Measurements from ENCODE around the gene ALKBH5.
A peak's percentile ranks its signal among the peaks of the same experiment; 100 is the strongest.

Gene ALKBH5

DNA sequence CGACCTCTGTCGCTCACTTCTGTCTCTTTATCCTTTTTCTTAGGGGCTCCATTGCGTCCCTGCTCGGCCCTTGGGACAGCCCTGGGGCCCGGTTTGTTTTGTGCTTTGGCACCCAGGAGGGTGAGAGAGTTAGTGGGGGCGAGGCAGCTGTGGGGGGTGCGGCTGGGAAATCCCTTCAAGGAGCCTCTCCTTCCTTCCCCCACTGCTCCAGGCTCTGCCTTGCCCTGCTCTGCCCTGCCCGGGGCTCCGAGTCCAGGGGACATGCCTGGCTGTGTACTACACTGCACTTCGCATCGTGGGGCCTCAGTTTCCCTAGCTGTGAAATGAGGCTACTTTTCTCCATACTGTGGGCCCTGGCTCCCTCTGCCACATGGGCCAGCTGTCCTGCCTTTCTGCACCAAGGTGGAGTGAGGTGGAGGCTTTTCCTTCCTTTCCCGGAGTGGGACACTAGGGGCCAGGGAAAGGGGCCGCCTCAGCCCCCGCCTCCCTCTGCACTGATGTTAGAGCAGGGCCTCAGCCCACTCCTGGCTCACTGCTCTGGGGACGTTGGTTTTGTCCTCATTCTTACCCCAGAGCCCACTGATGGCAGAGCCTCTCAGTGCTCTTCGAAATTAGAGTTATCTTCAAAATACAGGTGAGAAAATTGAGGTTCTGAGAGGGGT, 42.8 kb downstream of the ALKBH5 start:
- H3K4me1 ChIP-seq: peaks cover 13% of the 10 kb centered on the region
- DNase-seq (ENCODE audit: low spot score in 2 of 2): no peak
- H3K4me3 ChIP-seq: peak overlapping the region; percentile 76
- H3K9me3 ChIP-seq: no peaks in the 10 kb centered on the region
- H3K36me3 ChIP-seq (replicated peaks): no peaks in the 10 kb centered on the region
- in situ Hi-C loops (cut with MboI; ENCODE audit: low sequenced_read_pairs): no loop called here
- no peaks in the 10 kb centered on the region for H3K27me3 ChIP-seq (ENCODE audit: low read depth)

GRCh38 chr17:18227635-18228034, 44.0 kb downstream of the ALKBH5 start:
- Histone ChIP-seq H3K9me3 (no peaks in the 10 kb centered on the region), H3K36me3 (replicated peaks) (no peaks in the 10 kb centered on the region), H3K4me1 (peaks cover 13% of the 10 kb centered on the region), H3K27me3 (ENCODE audit: low read depth) (no peaks in the 10 kb centered on the region), H3K4me3 (no peak overlapping the region)
- no peak for DNase-seq (ENCODE audit: low spot score in 2 of 2)
- in situ Hi-C loops (cut with MboI; ENCODE audit: low sequenced_read_pairs): no loop called here

DNA sequence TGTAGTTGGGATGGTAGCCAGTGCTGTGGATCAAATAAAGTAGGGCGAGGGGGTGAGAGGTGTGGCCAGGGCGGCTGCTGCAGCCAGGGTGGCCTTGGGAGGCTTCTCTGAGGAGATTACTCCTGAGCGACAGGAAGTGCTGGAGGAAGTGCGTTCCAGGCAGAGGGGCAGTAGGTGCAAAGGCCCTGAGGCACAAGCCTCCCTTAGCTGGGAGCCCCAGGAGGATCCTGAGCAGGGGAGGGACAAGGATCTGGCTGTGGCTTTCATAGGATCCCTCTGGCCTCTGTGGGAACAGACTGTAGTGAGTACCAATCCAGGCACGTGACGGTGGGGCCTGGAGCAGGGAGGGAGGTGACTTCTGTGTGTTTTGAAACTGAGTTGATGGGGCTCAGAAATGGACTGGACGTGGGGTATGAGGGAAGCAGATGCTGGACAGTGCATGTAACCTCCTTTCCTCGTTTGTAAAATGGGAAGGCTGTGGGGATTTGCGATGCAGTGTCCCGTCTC, 44.6 kb downstream of the ALKBH5 start:
- Histone ChIP-seq H3K4me1 (peaks cover 13% of the 10 kb centered on the region), H3K9me3 (no peaks in the 10 kb centered on the region), H3K4me3 (no peak overlapping the region), H3K36me3 (replicated peaks) (no peaks in the 10 kb centered on the region), H3K27me3 (ENCODE audit: low read depth) (no peaks in the 10 kb centered on the region)
- no peak for DNase-seq (ENCODE audit: low spot score in 2 of 2)
- in situ Hi-C loops (cut with MboI; ENCODE audit: low sequenced_read_pairs): no loop called here

- Histone ChIP-seq H3K4me3 (no peak overlapping the region), H3K27me3 (ENCODE audit: low read depth) (no peaks in the 10 kb centered on the region), H3K4me1 (peaks cover 10% of the 10 kb centered on the region), H3K36me3 (replicated peaks) (no peaks in the 10 kb centered on the region), H3K9me3 (no peaks in the 10 kb centered on the region)
- DNase-seq (ENCODE audit: low spot score in 2 of 2): no peak
- in situ Hi-C loops (cut with MboI; ENCODE audit: low sequenced_read_pairs): no loop called here
Observed at GRCh38 chr17:18229254-18229653, 45.6 kb downstream of the ALKBH5 start.

DNA sequence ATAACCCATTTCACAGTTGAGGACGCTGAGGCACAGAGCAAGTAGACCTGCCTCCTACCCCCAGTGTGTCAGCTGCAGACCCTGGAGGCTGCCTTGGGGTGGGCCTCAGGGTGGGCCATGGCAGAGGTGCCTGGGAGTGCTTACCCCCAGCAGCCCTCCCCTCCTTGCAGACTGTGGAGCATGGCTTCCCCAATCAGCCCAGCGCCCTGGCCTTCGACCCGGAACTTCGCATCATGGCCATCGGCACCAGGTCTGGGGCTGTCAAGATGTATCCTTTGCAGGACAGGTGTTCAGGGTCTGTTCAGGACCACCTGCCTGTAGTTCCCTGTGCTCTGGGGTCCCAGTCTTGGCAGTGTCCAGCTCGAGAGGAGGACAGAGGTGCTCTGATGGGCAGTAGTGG, 46.1 kb downstream of the ALKBH5 start:
- DNase-seq (ENCODE audit: low spot score in 2 of 2): no peak
- no peaks in the 10 kb centered on the region for H3K9me3 ChIP-seq
- H3K4me3 ChIP-seq: no peak overlapping the region
- no peaks in the 10 kb centered on the region for H3K27me3 ChIP-seq (ENCODE audit: low read depth)
- H3K4me1 ChIP-seq: peaks cover 7% of the 10 kb centered on the region
- H3K36me3 ChIP-seq (replicated peaks): peaks cover 3% of the 10 kb centered on the region; the same call in 1 of the 2 replicates
- in situ Hi-C loops (cut with MboI; ENCODE audit: low sequenced_read_pairs): no loop called here

- DNase-seq (ENCODE audit: low spot score in 2 of 2): no peak
- H3K36me3 ChIP-seq (replicated peaks): peaks cover 9% of the 10 kb centered on the region; the same call in 1 of the 2 replicates
- no peak overlapping the region for H3K4me3 ChIP-seq
- 0 out of 2 replicates have a peak, but pooled peaks cover 3% of the 10 kb centered on the region for H3K4me1 ChIP-seq
- in situ Hi-C loops (cut with MboI; ENCODE audit: low sequenced_read_pairs): no loop called here
- H3K9me3 ChIP-seq: no peaks in the 10 kb centered on the region
- no peaks in the 10 kb centered on the region for H3K27me3 ChIP-seq (ENCODE audit: low read depth)
Observed at GRCh38 chr17:18230288-18231141, 46.9 kb downstream of the ALKBH5 start.

GRCh38 chr17:18231164-18231563, 47.5 kb downstream of the ALKBH5 start:
- Histone ChIP-seq H3K4me3 (no peak overlapping the region), H3K36me3 (replicated peaks) (peaks cover 9% of the 10 kb centered on the region; the same call in 1 of the 2 replicates), H3K9me3 (no peaks in the 10 kb centered on the region), H3K27me3 (ENCODE audit: low read depth) (no peaks in the 10 kb centered on the region), H3K4me1 (0 out of 2 replicates have a peak, but pooled peaks cover 3% of the 10 kb centered on the region)
- DNase-seq (ENCODE audit: low spot score in 2 of 2): no peak
- in situ Hi-C loops (cut with MboI; ENCODE audit: low sequenced_read_pairs): no loop called here

GRCh38 chr17:18233803-18234518, 50.3 kb downstream of the ALKBH5 start:
- no peak for DNase-seq (ENCODE audit: low spot score in 2 of 2)
- Histone ChIP-seq H3K4me3 (no peak overlapping the region), H3K27me3 (ENCODE audit: low read depth) (no peaks in the 10 kb centered on the region), H3K4me1 (no peaks in the 10 kb centered on the region), H3K9me3 (no peaks in the 10 kb centered on the region), H3K36me3 (replicated peaks) (peaks cover 15% of the 10 kb centered on the region)
- in situ Hi-C loops (cut with MboI; ENCODE audit: low sequenced_read_pairs): no loop called here

GRCh38 chr17:18234853-18235380, 51.3 kb downstream of the ALKBH5 start:
- in situ Hi-C loops (cut with MboI; ENCODE audit: low sequenced_read_pairs): no loop called here
- peaks cover 16% of the 10 kb centered on the region for H3K36me3 ChIP-seq (replicated peaks)

DNA sequence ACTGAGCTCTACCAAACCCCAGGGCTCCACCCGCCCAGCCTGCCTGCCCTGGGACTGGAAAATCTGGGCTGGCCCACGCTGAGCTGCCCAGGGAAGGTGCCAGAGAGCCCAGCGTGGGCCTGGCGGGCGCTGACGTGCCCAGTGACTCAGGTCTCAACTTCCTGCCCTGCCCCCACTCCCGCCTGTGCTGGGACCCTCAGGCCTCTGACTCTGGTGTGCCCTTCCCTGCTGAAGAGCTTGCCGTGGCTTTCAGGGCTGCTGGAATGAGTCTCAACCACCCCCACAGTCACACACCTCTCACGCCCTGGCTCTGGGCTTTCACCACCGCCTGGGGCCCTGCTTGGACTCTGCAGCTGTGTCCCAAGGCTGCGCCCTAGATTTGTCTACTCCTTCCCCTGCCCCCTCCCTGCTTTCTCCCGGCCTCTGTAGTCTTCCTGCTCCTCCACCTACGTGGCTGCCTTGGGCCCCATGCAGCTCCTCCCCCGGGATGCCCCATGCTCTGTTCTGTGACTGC, 52.2 kb downstream of the ALKBH5 start:
- Histone ChIP-seq H3K27me3 (ENCODE audit: low read depth) (no peaks in the 10 kb centered on the region), H3K9me3 (no peaks in the 10 kb centered on the region), H3K4me3 (no peak overlapping the region), H3K4me1 (no peaks in the 10 kb centered on the region), H3K36me3 (replicated peaks) (peaks cover 16% of the 10 kb centered on the region)
- in situ Hi-C loops (cut with MboI; ENCODE audit: low sequenced_read_pairs): no loop called here
- DNase-seq (ENCODE audit: low spot score in 2 of 2): no peak

More at GRCh38 chr17:18234853-18235380, 51.3 kb downstream of the ALKBH5 start:
- DNase-seq (ENCODE audit: low spot score in 2 of 2): no peak
- H3K9me3 ChIP-seq: no peaks in the 10 kb centered on the region
- no peak overlapping the region for H3K4me3 ChIP-seq
- no peaks in the 10 kb centered on the region for H3K27me3 ChIP-seq (ENCODE audit: low read depth)
- H3K4me1 ChIP-seq: no peaks in the 10 kb centered on the region

DNA sequence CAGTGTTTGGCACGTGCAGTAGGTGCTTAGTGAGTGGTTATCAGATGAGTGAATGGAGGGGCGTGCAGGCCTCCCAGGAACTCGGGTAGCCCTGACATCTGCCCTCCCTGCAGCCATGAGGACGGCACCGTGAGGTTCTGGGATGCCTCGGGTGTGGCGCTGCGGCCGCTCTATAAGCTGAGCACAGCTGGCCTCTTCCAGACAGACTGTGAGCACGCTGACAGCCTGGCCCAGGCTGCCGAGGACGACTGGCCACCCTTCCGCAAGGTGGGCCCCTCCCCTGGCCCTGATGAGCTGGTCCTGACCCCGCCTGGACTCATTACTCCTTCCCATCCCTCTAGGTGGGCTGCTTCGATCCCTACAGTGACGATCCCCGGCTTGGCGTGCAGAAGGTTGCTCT, 52.9 kb downstream of the ALKBH5 start:
- Histone ChIP-seq H3K4me1 (no peaks in the 10 kb centered on the region), H3K36me3 (replicated peaks) (peaks cover 18% of the 10 kb centered on the region), H3K27me3 (ENCODE audit: low read depth) (no peaks in the 10 kb centered on the region), H3K4me3 (no peak overlapping the region), H3K9me3 (no peaks in the 10 kb centered on the region)
- DNase-seq (ENCODE audit: low spot score in 2 of 2): no peak
- in situ Hi-C loops (cut with MboI; ENCODE audit: low sequenced_read_pairs): no loop called here

DNA sequence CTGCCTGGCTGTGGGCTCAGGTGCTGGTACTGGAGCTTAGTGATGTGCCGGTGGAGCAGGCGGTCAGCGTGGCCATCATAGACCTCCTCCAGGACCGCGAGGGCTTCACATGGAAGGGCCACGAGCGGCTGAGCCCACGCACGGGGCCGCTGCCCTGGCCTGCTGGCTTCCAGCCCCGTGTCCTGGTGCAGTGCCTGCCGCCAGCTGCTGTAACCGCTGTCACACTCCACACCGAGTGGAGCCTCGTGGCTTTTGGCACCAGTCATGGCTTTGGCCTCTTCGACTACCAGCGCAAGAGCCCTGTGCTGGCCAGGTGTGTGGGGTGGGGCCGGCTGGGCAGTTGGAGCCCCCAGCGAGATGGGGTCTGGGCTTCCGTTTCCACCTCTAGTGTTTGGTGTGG, 53.8 kb downstream of the ALKBH5 start:
- Histone ChIP-seq H3K4me1 (no peaks in the 10 kb centered on the region), H3K4me3 (no peak overlapping the region), H3K9me3 (no peaks in the 10 kb centered on the region), H3K36me3 (replicated peaks) (peaks cover 25% of the 10 kb centered on the region), H3K27me3 (ENCODE audit: low read depth) (no peaks in the 10 kb centered on the region)
- in situ Hi-C loops (cut with MboI; ENCODE audit: low sequenced_read_pairs): no loop called here
- no peak for DNase-seq (ENCODE audit: low spot score in 2 of 2)

DNA sequence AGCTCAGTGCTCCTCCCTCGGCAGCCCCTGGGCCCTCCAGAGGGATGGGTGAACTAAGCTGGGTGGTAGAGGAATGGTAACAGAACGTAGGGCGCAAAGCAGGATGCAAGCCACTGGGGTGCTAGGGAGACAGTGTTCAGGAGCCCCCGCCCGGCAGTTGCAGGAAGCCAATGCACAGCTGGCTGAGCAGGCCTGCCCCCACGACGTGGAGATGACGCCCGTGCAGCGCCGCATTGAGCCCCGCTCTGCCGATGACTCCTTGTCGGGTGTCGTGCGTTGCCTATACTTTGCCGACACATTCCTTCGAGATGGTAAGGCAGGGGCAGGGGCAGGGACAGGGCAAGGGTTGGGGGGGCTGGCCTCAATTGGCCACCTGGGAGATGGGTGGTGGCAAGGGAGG, 54.7 kb downstream of the ALKBH5 start:
- in situ Hi-C loops (cut with MboI; ENCODE audit: low sequenced_read_pairs): no loop called here
- H3K36me3 ChIP-seq (replicated peaks): peaks cover 32% of the 10 kb centered on the region
- H3K4me1 ChIP-seq: no peaks in the 10 kb centered on the region

More for the DNA sequence above, 54.7 kb downstream of the ALKBH5 start:
- Histone ChIP-seq H3K4me3 (no peak overlapping the region), H3K9me3 (no peaks in the 10 kb centered on the region), H3K27me3 (ENCODE audit: low read depth) (no peaks in the 10 kb centered on the region)
- no peak for DNase-seq (ENCODE audit: low spot score in 2 of 2)
